ENCODE measurements around the gene RHNO1.

- TF ChIP-seq POLR2A (IDR thresholded peaks at IDR 0.05; ENCODE audit: low read depth, low read length) (no peak), POLR2AphosphoS5 (IDR thresholded peaks at IDR 0.05; ENCODE audit: low read depth, low read length) (no peak), TAF1 (IDR thresholded peaks at IDR 0.05; ENCODE audit: low read depth, low read length) (no peak)
Measured at GRCh38 chr12:2851931-2852330, 25.1 kb upstream of the RHNO1 start.

All from GM12891 (cell line).